Nucleus accumbens (tissue), 56 donors: Measurements from ENCODE around the gene BRAF.
"Not testable (repeated sequence)": the region's sequence is repeated elsewhere in the genome, so short reads cannot be mapped to it uniquely, and the experiment has no call there.

Experiments used
- DNase-seq, 56 donors: peaks; one replicate each; lab custom pipeline; 2025; lab: John Stamatoyannopoulos, UW

The BRAF gene

GRCh38 chr7:140723574-140723973 lies 201.2 kb downstream of the BRAF start:
- no peak for DNase-seq

DNA sequence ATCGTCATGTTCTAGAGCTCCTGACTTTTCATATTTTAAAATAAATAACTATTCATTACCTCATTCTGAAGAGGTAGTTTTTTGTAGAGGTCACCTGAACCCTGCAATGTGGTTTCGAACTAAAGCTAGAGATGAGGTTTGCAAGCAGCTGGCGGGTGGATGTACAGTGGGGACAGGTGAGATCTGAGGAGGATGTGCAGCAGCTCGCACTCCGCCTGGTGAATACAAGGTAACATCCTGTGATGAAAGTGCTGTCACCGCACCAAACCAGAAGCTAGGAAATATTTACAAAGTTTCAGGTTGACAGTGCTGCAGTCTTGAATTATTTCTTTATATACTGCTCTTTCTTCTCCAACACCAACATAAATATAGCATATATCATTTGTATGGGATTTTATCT lies 201.7 kb downstream of the BRAF start:
- no peak for DNase-seq

DNA sequence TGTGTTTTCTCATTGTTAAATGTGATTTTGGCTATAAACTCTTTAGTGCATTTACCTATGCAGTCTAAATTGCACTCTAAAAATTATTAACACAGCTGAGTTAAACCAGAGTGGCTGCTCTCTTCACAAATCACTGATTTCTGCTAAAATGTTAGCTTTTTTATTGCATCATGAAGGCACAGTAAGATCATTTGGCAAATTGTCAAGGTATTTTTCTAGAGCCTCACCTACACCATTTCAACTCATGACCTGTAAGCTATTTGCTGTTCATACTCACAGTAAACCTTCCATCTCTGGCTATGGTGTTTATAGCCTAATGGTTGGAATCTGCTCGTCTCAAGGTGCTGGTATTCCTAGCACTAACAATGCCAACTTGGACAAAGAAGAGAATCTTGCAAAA lies 202.5 kb downstream of the BRAF start:
- no peak for DNase-seq

GRCh38 chr7:140719721-140720120 lies 205.0 kb downstream of the BRAF start:
- DNase-seq = no peak

DNA sequence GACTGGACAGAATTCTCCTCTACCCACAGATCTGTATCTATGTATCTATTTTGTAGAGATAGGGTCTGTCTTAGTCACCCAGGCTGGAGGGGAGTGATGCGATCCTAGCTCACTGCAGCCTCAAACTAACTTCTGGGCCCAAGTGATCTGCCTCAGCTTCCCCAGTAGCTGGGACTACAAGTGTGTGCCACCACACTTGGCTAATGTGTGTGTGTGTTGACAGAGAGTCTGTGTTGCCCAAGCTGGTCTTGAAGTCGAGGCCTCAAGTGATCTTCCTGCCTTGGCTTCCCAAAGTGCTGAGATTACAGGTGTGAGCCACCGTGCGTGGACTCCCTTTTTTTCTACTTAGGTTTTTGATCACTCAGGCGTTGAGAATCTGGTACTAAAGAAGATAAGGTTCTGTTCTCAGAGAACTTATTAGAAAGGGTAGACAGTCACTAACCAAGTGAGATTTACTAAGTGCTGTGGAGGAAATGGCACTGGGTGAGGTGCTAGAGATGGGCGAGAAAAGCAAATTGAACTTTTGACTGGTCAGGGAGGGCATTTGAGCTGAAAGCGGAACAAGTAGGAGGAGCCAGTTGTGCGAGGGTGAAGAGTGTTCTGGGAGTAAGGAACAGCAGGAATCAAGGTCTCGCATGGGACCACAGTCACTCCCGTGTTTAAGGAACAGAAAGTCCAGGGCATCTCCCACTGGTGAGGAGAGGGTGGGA lies 210.2 kb downstream of the BRAF start:
- DNase-seq = no peak

DNA sequence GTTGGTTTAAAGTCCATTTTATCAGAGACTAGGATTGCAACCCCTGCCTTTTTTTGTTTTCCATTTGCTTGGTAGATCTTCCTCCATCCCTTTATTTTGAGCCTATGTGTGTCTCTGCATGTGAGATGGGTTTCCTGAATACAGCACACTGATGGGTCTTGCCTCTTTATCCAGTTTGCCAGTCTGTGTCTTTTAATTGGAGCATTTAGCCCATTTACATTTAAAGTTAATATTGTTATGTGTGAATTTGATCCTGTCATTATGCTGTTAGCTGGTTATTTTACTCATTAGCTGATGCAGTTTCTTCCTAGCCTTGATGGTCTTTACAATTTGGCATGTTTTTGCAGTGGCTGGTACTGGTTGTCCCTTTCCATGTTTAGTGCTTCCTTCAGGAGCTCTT lies 212.3 kb downstream of the BRAF start:
- DNase-seq = not testable (repeated sequence)

DNA sequence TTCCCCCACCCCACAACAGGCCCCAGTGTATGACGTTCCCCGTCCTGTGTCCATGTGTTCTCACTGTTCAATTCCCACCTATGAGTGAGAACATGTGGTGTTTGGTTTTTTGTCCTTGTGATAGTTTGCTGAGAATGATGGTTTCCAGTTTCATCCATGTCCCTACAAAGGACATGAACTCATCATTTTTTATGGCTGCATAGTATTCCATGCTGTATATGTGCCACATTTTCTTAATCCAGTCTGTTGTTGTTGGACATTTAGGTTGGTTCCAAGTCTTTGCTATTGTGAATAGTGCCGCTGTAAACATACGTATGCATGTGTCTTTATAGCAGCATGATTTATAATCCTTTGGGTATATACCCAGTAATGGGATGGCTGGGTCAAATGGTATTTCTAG lies 216.0 kb downstream of the BRAF start:
- not testable (repeated sequence) for DNase-seq

DNA sequence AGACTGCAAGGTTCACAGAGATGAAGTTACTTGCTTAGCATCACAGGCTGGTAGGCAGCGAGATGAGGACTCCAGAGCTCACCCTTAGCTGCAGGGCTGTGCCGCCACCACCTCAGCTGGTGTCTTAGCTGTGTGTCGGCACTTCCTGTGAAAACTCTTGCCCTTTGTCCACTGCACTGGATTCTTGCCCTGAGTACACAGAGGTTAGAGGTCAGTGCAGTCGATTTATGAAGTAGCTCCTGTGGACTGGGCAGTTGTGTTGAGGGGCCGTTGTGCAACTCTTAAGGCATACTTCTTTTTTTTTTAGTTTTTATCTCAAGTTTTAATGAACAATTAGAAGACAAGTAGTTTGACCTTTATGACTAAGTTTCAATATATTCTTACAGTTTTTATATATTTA lies 217.6 kb downstream of the BRAF start:
- no peak for DNase-seq

- no peak for DNase-seq
Observed at GRCh38 chr7:140704205-140704604, 220.5 kb downstream of the BRAF start.

DNA sequence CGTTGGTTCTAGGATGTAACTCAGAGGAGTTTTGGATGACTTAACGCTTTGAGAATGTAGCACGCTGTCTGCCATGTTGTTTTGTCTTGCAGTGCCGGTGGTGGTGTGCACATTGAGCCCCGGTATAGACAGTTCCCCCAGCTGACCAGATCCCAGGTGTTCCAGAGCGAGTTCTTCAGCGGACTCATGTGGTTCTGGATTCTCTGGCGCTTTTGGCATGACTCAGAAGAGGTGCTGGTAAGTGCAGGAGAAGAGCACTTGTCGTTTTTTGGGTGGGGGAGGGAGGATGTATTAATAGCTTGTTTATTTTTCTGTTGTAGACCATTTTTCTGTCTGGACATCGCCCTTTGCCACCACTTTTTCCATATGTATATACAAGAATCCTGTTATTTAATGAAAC lies 222.0 kb downstream of the BRAF start:
- no peak for DNase-seq

- no peak for DNase-seq
Observed at GRCh38 chr7:140698477-140698876, 226.3 kb downstream of the BRAF start.

- no peak for DNase-seq
Observed at GRCh38 chr7:140697447-140698143, 227.1 kb downstream of the BRAF start.

DNA sequence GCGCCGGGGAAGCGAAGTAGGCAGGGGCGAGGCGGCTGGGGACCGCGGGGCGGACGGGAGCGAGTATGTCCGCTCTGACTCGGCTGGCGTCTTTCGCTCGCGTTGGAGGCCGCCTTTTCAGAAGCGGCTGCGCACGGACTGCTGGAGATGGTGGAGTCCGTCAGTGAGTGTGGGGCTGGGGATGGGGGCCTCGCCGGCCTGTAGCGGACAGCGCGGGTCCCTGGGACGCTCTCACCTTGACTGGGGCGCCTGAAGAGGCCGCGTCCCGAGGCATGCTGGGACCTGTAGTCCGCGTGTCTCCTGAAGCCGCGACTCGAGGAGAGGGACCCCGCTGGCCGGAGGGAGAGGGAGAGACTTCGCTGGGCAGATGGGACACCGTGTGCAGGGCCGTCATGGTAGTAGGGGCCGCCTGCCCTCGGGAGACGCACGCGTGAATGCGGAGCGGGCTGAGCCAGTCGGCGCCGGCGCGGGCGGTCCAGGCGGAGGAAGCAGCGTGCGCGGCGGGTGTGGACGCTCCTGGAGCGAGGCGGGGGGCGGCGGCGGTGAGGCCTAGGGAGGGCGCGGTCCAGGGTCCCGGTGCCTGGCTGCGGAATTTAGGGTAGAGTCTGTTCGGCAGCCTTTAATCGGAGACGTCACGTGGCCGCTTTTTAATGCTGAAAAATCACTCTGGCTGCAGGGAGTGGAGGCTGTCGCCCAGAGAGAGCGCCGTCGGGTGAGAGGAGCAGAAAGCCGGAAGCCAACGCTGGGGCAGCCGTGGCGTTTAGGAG lies 227.9 kb downstream of the BRAF start, which contains the start of gene NDUFB2:
Gene NDUFB2, plus strand, starts transcription at position 29 of the 767 bp plus-strand sequence. Its CDS starts 37 bp downstream, at position 66.
- DNase-seq = peak in 55 of 56 donors; percentile 65 to 99 (median 91)

GRCh38 chr7:140696024-140696679 lies 228.6 kb downstream of the BRAF start:
- peak in 27 of 56 donors; percentile 31 to 98 (median 93) for DNase-seq

GRCh38 chr7:140695381-140695780 lies 229.3 kb downstream of the BRAF start:
- no peak for DNase-seq

- DNase-seq = no peak
Observed at GRCh38 chr7:140694592-140694991, 230.1 kb downstream of the BRAF start.

DNA sequence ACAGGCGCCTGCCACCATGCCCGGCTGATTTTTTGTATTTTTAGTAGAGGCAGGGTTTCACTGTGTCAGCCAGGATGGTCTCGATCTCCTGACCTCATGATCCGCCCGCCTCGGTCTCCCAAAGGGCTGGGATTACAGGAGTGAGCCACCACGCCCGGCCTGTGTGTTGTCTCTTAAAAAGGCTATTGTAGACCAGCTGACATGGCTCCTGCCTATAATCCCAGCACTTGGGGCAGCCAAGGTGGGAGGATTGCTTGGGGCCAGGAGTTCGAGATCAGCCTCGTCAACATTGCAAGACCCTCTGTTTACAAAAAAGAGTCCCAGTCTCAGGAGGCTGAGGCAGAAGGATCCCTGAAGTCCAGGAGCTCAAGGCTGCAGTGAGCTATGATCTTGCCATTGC lies 230.9 kb downstream of the BRAF start:
- DNase-seq = not testable (repeated sequence)

DNA sequence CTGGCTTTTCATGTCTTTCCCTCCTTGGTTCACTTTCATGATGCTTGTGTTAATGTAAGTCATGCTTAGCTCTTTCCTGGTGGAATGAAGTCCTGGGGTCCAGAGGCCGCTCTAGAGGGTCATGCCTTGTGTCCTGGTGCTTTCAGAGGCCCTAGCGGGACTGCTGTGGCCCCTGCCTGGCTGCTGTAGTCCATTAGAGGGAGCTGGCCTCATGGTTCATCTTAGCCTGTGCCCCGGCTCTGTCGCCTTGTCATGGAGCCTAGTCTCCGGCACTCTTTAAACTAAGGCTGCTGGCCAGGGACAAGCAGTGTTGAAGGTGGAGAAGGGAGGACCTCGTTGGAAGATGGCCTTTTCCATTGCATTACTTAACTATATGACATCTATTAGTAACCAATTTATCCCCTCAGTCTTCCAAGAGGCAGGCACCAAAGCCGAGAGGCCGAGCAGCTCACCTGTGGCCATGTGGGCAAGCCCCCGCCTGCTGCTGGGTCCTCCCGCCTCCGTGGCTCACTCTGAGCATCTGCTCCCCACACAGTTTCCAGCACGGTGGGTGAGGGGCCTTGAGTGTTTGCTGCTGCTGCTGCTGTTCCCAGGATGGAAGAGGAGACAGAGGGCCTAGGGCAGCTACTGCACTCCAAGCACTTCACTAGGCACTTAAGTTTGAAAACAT lies 233.2 kb downstream of the BRAF start:
- no peak for DNase-seq

GRCh38 chr7:140689199-140690152 lies 235.3 kb downstream of the BRAF start:
- no peak for DNase-seq
